T-helper 9 cell (primary cell): ENCODE data around the gene CCDC107.

Experiments
- DNase-seq: peaks from one replicate; pipeline ENCODE4 v3.0.0-alpha.2; 2020

CCDC107 gene

GRCh38 chr9:35662437-35662836 lies 4.3 kb downstream of the CCDC107 start:
- DNase-seq = no peak

GRCh38 chr9:35664531-35665470 lies 6.7 kb downstream of the CCDC107 start, which contains the start of gene ARHGEF39:
Gene ARHGEF39 (minus strand): TSS chr9:35665195. CDS start chr9:35665169, 26 bp downstream.
- DNase-seq = peak; percentile 57

GRCh38 chr9:35665471-35665818 lies 7.4 kb downstream of the CCDC107 start:
- DNase-seq = no peak

GRCh38 chr9:35666045-35666444 lies 8.0 kb downstream of the CCDC107 start:
- DNase-seq = no peak

GRCh38 chr9:35666549-35666948 lies 8.5 kb downstream of the CCDC107 start:
- DNase-seq = no peak

- no peak for DNase-seq
Measured at GRCh38 chr9:35667939-35668338, 9.8 kb downstream of the CCDC107 start.

- DNase-seq = no peak
Measured at GRCh38 chr9:35669331-35670145, 11.4 kb downstream of the CCDC107 start.

GRCh38 chr9:35673132-35674024 lies 15.3 kb downstream of the CCDC107 start, which contains the start of gene CA9:
Gene CA9 (plus strand): TSS chr9:35673928. CDS start chr9:35673960, 32 bp downstream.
- DNase-seq = no peak

- DNase-seq = no peak
Measured at GRCh38 chr9:35674025-35674361, 15.9 kb downstream of the CCDC107 start.

GRCh38 chr9:35675204-35675603 lies 17.1 kb downstream of the CCDC107 start:
- DNase-seq = no peak

GRCh38 chr9:35675732-35676392 lies 17.8 kb downstream of the CCDC107 start:
- peak; percentile 27 for DNase-seq

GRCh38 chr9:35679091-35679490 lies 21.0 kb downstream of the CCDC107 start:
- DNase-seq = no peak

GRCh38 chr9:35679766-35680330 lies 21.8 kb downstream of the CCDC107 start:
- DNase-seq = no peak

GRCh38 chr9:35680331-35681105 lies 22.4 kb downstream of the CCDC107 start:
- no peak for DNase-seq

- DNase-seq = no peak
Measured at GRCh38 chr9:35681341-35682002, 23.4 kb downstream of the CCDC107 start.

- DNase-seq = no peak
Measured at GRCh38 chr9:35682051-35682450, 24.0 kb downstream of the CCDC107 start.

GRCh38 chr9:35682520-35683315 lies 24.6 kb downstream of the CCDC107 start:
- DNase-seq = no peak

- no peak for DNase-seq
Measured at GRCh38 chr9:35683323-35683722, 25.2 kb downstream of the CCDC107 start.

GRCh38 chr9:35684921-35685320 lies 26.8 kb downstream of the CCDC107 start:
- DNase-seq = no peak
